HepG2 (cell line): Measurements from ENCODE around the gene TWNK. TPM values are rescaled to one million over a fixed set of nuclear protein-coding genes. Genes with fewer than 3 reads are reported as not detected.

Experiments used
- EZH2 ChIP-seq: conservative IDR thresholded peaks from 2 replicates; pipeline ENCODE4 v1.6.1; 2012; ENCODE audit warnings: mild to moderate bottlenecking, low read depth, low read length, moderate library complexity
- IRF2 ChIP-seq: IDR thresholded peaks from 2 replicates; pipeline ENCODE4 v1.6.1; 2018; ENCODE audit warnings: missing genetic modification reagents, missing compliant biosample characterization
- JUND ChIP-seq: sonication (generic); formaldehyde crosslinking; IDR thresholded peaks from 2 replicates; pipeline ENCODE4 v1.8.0; 2022; ENCODE audit warnings: mild to moderate bottlenecking, missing genetic modification reagents
- NFIC ChIP-seq: IDR thresholded peaks from 2 replicates; pipeline ENCODE4 v1.6.1; 2012; ENCODE audit warnings: mild to moderate bottlenecking, low read length, inconsistent platforms
- PAXIP1 ChIP-seq: sonication (generic); formaldehyde crosslinking; conservative IDR thresholded peaks from 2 replicates; pipeline ENCODE4 v1.4.0; 2020; ENCODE audit warnings: mild to moderate bottlenecking, missing genetic modification reagents, moderate library complexity
- PBX2 ChIP-seq: IDR thresholded peaks from 2 replicates; pipeline ENCODE4 v1.6.1; 2016; ENCODE audit warnings: control low read depth
- ZNF280B ChIP-seq: sonication (generic); formaldehyde crosslinking; IDR thresholded peaks from 2 replicates; pipeline ENCODE4 v1.5.0; 2020; ENCODE audit warnings: missing genetic modification reagents, mild to moderate bottlenecking, borderline replicate concordance
- ZSCAN9 ChIP-seq: IDR thresholded peaks from 2 replicates; pipeline ENCODE4 v1.6.1; 2016; ENCODE audit warnings: borderline replicate concordance
- polyA plus RNA-seq, 8 experiments: library from polyadenylated mRNA; depleted of rRNA in 3 of 8; stranded (reverse) in 7 of 8; unstranded in 1 of 8; fragments of >200 nt; fragmentation: Illumina TruSeq in 4 of 8; extraction: Trizol in 4 of 8; gene quantifications; 2 replicates each; pipeline versions ENCODE4 v1.2.1 to v1.2.3, GENCODE V29; 2011 to 2016; ENCODE audit warnings: low read depth in 4 of 8, missing spikeins in 1 of 8, mixed read lengths in 1 of 8; ENCODE audit not compliant: insufficient read depth in 1 of 8
- total RNA-seq, 5 experiments: library from RNA; depleted of rRNA; stranded (reverse); fragments of >200 nt; fragmentation: Illumina TruSeq; extraction: Trizol; gene quantifications; 2 replicates each; pipeline ENCODE4 v1.2.3, GENCODE V29; 2016; ENCODE audit warnings: low read depth in 1 of 5

TWNK gene
- total and polyA plus RNA-seq, 2 of the 13 experiments (the other 11 are each of a cell fraction or from before 2014, with no cell fraction given), result 10.7 to 16.5 TPM

GRCh38 chr10:100960251-100960650 is 27.1 kb upstream of the TWNK start (continued):
- TF ChIP-seq PBX2 (CRISPR knock-in tag) (no peak), JUND (CRISPR knock-in tag) (no peak), EZH2 (no peak), ZNF280B (CRISPR knock-in tag) (no peak), ZSCAN9 (no peak), IRF2 (no peak), PAXIP1 (no peak), NFIC (no peak)
